Activated CD4-positive, alpha-beta T cell treated with anti-CD3 and anti-CD28 coated beads for 24 hours (primary cell): ENCODE data around the gene IGHMBP2.

Source experiments
- DNase-seq, 2 donors: peaks; one replicate each; pipeline ENCODE4 v3.0.0-alpha.2; 2020; ENCODE audit warnings: low read depth in 2 of 2

Gene IGHMBP2

DNA sequence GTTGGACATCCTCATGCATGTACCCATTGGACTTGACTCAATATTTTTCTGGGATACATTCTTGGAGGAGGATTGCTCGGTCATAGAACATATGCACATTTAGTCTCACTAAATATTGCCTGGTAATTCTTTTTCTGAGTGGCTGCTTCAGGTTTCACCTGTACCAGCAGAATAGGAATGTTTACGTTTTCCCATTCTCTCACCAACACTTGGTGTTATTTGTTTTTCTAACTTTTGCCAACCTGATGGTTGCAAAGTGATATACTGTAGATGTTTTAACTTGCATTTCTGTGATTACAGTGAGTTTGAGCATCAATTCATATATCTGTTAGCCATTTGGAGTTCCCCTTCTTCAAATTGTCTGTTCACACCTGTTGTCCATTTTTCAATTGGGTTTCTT lies 78.4 kb downstream of the IGHMBP2 start:
- no peak for DNase-seq

DNA sequence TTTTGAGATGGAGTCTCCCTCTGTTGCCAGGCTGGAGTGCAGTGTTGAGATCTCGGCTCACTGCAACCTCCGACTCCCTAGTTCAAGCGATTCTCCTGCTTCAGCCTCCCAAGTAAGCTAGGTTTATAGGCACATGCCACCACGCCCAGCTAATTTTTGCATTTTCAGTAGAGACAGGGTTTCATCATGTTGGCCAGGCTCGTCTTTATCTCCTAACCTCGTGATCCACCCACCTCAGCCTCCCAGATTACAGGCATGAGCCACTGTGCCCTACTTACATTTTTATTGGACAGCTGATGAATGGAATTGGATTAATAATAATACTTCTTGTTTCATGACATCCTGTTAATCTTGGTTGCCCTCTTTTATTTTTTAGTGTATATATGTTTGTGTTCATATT lies 80.1 kb downstream of the IGHMBP2 start:
- DNase-seq: no peak

DNA sequence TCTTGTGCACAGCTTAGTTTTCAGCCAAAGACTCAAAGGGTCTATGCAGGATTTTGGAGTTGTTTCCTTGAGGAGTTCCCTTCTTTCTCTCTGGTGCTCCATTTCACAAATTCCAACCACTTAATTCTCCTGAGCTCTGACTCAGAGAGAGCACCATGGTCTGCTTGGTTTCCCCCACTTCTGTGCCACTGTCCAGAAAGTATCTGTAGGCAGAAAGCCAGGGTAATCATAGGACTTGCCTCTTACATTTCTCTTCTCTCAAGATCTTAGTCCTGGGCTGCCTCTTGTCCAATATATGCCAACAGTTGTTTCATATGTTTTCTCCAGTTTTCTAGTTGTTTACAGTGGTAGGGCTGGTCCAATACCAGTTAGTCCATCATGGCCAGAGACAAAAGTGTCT lies 83.5 kb downstream of the IGHMBP2 start:
- no peak for DNase-seq

DNA sequence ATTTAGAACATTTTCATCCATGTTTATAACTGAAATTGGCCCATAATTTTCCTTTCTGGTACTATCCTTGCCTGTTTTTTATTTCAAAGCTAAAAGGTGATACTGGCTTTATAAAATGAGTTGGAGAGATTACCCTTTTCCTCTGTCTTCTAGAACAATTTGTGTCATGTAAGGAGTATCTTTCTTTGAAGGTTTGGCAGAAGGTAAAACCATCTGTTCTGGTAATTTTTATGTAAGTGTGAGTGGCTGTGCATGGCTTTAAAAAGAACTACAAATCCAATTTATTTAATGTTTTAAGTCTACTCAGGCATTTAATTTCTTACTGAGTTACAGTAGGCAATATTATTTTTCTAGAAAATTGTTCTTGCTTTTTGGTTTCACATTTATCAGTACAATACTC lies 84.8 kb downstream of the IGHMBP2 start:
- no peak for DNase-seq
